Esophagus squamous epithelium (tissue), 4 donors: ENCODE data around the gene FAM110D.
A peak's percentile ranks its signal among the peaks of the same experiment; 100 is the strongest.

Experiments
- CTCF ChIP-seq, 6 experiments: fragments of 450-650 bp in 4 of 6; fragments of 200-600 bp in 2 of 6; sonication (generic) in 2 of 6; IDR thresholded peaks; one replicate each; pipeline ENCODE4 v1.5.1; 2016 to 2019; ENCODE audit warnings: antibody characterized with exemption in 6 of 6, mild to moderate bottlenecking in 4 of 6, moderate library complexity in 4 of 6
- POLR2A ChIP-seq, 4 donors: fragments of 450-650 bp; IDR thresholded peaks; one replicate each; pipeline ENCODE4 v1.6.1; 2017; ENCODE audit warnings: antibody characterized with exemption in 4 of 4, mild to moderate bottlenecking in 4 of 4, moderate library complexity in 3 of 4

- no peak for TF ChIP-seq CTCF (IDR thresholded peaks at IDR 0.05)
- TF ChIP-seq POLR2A (IDR thresholded peaks at IDR 0.05): peak in 1 of 4 donors; percentile 32
Observed at GRCh38 chr1:26126321-26127084, 32.4 kb upstream of the FAM110D start.
